Body of pancreas (tissue), 4 donors: ENCODE measurements around the gene KLF1.

Experiments used
- POLR2A ChIP-seq, 3 donors: fragments of 450-650 bp; IDR thresholded peaks; one replicate each; pipeline ENCODE4 v1.6.1; 2016; ENCODE audit warnings: antibody characterized with exemption in 3 of 3, mild to moderate bottlenecking in 2 of 3
- TF ChIP-seq, protein P1 (sequence below), 7 experiments: fragments of 450-650 bp in 4 of 7; fragments of 200-600 bp in 3 of 7; sonication (generic) in 3 of 7; IDR thresholded peaks; one replicate each; pipeline ENCODE4 v1.5.1; 2016 to 2019; ENCODE audit warnings: antibody characterized with exemption in 7 of 7

DNA sequence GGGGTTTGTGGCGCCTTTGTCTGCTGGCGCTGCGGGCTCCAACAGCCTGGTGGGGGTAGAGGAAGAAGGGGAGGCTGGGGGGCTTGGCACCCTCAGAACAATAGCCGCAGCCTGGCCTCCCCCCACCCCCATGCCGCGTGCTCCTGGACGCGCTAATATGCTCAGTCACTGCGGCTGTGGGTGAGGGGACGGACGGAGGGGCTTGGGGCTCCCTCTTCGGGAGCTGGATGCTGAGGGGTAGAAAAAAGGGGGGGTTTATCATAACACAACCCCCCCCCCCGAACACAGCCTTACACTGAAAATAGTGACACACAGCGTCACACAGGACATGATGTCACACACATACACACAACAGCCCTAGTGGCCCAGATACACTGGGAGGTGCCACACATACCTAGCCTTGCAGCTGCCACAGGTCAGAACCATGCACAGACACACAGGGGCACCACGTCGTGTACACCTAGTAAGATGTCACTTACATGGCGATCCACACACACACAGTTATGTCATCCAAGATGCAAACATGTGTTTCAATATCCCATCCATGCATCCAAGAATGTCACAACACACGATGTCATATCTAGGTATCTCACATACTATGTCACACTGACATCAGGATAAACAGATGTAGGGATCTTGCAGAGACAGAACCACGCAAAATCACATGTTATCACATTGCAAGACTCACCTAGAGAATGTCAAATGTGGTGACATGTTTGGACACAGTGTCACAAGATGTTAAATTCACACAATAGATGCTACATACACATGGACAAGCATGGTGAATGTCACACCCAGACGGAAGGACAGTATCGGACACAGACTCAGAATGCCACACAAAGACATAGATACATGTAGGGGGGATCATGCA, 47.9 kb downstream of the KLF1 start:
- TF ChIP-seq, protein P1, sequence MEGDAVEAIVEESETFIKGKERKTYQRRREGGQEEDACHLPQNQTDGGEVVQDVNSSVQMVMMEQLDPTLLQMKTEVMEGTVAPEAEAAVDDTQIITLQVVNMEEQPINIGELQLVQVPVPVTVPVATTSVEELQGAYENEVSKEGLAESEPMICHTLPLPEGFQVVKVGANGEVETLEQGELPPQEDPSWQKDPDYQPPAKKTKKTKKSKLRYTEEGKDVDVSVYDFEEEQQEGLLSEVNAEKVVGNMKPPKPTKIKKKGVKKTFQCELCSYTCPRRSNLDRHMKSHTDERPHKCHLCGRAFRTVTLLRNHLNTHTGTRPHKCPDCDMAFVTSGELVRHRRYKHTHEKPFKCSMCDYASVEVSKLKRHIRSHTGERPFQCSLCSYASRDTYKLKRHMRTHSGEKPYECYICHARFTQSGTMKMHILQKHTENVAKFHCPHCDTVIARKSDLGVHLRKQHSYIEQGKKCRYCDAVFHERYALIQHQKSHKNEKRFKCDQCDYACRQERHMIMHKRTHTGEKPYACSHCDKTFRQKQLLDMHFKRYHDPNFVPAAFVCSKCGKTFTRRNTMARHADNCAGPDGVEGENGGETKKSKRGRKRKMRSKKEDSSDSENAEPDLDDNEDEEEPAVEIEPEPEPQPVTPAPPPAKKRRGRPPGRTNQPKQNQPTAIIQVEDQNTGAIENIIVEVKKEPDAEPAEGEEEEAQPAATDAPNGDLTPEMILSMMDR (IDR thresholded peaks at IDR 0.05): no peak
- no peak for TF ChIP-seq POLR2A (IDR thresholded peaks at IDR 0.05)
